GM18502 (cell line): ENCODE data around the gene GALNT10.
A peak's percentile ranks its signal among the peaks of the same experiment; 100 is the strongest.

Experiments used
- ATAC-seq: cut with Tn5 transposase; IDR thresholded peaks from one replicate; pipeline ENCODE4 v1.9.1; 2021; ENCODE audit warnings: mild to moderate bottlenecking; ENCODE audit not compliant: unreplicated experiment, poor library complexity

The GALNT10 gene

GRCh38 chr5:154262342-154262741, 71.8 kb downstream of the GALNT10 start:
- ATAC-seq, result no peak

DNA sequence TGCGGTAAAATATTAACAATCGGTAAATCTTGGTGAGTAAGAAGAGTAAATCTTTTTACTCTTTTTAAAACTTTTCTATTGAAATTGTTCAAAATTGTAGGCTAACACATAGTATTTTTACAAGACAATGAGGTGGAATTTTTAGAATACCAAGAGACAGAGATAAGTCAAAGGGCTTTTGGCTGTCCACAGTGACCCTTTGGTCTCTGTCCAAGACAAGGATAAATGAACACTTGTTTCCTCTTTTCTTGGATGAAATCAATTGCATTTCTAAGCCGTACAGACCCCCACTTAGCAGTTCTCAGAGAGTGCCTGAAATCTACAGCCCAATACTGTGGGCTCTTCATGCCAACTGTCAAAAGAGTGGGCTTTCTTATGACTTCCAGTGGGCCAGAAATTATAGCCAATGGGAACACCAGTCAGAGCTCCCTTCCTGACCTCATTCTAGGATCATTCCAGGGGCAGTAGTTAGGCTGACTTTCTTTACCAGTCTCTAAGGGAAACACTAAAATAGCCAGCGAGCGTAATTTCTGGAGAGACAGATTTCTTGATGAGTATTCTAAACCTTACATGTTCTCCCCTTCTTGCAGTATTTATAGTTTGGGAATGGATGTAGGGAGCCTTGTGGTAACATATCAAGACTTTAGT, 74.1 kb downstream of the GALNT10 start:
- no peak for ATAC-seq

- ATAC-seq, result no peak
Measured at GRCh38 chr5:154265197-154265773, 74.8 kb downstream of the GALNT10 start.

DNA sequence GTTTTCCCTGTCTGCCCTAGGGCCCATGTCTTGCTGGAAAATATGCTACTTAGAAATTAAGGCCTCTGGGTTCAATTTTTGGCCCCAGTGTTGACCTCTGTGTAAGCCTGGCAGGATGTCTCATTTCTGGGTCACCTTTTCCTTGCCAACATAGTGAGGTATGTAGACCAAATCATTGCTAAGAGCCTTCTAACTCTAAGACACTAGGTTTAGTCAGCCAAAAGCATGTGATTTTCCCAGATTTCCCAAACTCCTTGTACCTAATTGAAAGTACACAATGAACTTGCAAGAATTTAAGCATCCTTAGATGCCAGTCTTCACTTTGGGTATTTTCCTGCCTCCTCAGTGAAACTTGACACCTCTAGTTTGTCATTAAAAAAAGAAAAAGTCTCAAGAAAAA, 77.0 kb downstream of the GALNT10 start:
- no peak for ATAC-seq

DNA sequence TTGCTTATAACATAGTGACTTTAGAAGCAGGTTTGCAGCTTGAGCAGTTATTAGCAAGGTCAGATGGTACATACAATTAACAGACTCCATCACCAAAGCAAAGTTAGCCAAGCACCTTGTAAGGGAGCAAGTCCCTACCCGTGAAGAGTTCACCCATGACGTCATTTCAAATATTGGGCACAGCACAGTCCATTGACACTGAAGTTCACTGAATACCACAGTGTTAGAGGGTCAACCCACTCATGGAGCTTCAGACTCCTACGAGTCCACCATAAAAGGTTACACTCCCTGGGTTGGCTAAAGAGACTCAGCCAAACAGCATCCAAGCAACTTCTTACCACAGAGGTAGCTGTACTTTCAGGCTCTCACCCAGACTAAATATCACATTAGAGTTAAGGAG, 77.5 kb downstream of the GALNT10 start:
- no peak for ATAC-seq

- no peak for ATAC-seq
Measured at GRCh38 chr5:154269414-154269813, 78.9 kb downstream of the GALNT10 start.

DNA sequence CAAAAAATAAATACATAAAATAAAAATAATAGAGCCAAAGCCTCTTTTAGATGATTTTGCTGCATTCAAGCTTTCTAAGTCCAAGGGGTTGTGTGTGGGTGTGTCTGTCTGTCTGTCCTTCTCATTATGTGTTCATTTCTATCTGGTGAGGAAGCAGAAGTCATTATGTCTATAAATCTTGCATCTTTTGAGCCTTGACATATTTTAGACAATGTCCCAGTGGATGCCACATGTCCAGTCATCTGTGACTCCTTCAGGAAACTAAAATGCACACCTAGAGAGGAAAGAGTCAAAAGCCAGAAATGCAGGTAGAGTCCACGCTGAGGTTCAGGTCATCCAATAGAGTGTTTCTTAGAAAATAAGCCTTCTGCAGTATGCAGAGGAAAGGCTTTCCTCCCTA, 80.9 kb downstream of the GALNT10 start:
- no peak for ATAC-seq

GRCh38 chr5:154271936-154272514, 81.5 kb downstream of the GALNT10 start:
- ATAC-seq, result no peak

- ATAC-seq, result peak; percentile 84
Measured at GRCh38 chr5:154273028-154273617, 82.6 kb downstream of the GALNT10 start.

DNA sequence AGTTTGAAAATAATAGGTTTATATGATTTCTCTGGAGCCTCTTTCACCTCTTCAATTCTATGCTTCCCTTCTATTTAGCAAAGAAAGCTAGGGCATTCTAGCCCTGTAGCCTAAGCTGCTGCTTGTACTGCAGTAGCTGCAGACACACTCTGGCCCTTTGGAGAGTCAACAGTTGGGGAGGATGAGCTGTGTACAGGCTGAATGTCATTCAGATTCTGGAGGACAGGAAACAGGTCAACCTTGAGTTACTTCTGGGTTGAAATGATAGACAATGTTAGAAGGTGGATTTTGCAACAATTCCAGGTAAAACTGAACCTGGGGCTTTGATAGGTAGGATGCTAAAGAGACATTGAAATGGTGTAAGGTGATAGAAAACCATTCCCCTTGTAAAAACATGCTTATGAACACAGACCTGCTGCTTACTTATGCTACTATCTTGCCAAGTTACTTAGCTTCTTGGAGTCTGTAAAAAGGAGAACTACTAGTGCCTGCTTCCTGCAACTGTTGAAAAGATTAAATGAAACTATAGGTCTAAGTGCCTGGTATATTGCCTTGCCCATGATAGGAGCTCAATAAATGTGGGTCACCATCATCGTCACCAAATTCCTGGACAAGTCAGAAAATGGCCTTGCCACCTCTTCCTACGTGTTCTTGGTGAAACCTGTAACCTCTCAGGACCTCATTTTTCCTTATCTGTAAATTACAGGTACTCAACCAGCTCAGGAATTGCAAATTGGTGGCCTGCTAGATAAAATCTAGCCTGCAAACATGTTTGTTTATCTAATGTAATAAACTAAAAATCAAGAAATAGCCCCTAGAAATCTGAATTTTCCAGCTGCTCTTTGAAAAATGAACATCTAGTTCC, 83.7 kb downstream of the GALNT10 start:
- ATAC-seq, result no peak

DNA sequence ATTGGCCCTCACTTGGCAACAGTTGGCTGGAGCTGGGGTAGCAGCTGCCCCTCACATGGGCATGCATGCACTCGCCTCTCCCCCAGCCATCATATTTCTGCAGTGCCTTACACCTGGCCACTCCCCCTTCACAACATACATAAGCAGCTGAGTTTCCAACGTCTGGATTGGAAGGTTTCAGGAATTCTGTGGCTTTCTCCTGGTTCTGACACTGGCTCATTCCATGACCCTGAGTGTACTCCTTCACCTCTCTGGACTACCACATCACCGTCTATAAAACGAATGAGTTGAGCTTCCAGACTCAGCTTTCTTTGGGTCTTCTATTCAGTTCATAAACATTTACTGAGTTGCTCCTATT, 84.3 kb downstream of the GALNT10 start:
- ATAC-seq, result no peak

DNA sequence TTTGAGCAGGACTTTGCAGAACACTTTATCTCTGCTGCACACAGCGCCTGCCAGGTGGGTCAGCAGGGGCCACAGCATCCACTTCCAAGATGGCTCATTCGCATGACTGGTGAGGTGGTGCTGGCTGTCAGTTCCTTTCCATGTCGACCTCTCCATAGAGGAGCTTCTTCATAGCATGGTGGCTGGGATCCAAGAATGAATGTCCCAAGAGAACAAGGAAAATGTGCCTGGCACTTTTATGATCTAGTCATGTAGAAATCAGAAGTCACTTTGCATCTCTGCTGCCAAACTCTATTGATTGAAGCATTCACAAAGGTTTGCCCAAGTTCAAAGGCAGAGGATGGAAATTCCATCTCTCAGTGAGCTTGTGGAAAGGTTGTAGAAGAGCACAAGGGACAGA, 85.0 kb downstream of the GALNT10 start:
- ATAC-seq, result no peak

DNA sequence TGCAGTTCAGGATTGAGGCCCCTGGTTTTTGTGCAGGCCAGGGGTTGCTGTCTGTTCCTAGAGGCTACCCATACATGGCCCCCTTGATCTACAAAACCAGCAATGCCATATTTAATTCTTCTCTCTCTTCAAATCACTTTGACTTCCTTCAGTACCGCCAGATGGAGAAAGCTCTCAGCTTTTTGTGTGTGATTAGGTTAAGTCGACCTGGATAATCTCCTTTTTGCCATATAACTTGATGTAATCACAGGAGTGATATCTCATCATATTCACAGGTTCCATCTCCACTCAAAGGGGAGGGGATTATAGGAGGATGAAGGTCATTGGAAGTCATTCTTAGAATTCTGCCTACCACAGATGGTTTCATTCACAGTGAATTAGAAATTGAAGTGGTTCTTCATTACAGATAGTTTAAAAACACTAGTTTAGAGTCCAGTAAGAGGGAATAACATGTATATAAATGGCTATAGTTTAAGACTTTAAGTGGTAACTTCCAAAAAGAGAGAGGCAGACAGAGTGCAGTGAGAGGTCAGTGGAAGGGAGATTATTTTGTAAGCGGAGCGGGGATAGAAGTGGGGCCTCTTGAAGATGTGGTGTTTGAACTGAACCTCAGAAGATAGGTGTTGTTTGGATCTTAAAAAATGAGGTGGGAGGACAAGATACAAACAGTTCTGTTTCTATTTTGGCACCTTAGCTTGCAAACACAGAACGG, 85.9 kb downstream of the GALNT10 start:
- ATAC-seq, result no peak

DNA sequence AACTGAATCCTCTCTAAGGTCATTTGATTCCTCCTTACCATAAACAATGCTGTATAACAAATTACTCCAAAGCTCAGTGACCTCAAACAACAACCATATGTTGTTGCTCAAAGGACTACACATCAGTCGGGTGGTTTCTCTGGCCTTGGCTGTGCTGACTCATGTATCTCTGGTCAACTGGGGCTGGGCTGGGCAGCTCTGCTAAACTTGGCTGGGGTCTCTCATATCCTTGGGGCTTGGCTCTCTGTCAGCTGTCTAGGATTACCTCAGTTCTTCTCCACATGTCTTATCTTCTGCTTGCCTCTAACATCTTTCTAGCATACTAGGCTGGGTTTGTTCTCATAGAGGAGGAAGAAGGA, 86.4 kb downstream of the GALNT10 start:
- no peak for ATAC-seq

DNA sequence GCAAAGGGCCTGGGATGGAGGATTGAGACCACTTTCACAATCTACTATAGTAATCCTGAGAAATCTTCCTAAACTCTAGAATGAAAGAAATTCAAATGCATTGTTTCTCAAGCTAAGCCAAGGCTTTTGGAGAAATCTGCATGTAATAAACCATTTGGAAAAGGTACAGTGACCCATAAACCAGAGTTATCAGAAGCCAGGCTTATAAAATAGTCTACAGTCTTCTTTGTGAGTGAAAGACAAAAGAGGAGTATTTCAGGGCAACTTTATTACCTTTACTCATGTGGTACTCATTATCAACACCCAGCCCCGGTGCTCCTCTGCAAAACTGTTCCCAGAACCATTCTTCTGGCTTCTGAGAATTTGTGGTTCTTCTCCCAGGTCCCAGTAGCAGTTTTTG, 87.0 kb downstream of the GALNT10 start:
- no peak for ATAC-seq

GRCh38 chr5:154278186-154278585, 87.7 kb downstream of the GALNT10 start:
- no peak for ATAC-seq

- ATAC-seq, result peak; percentile 57
Measured at GRCh38 chr5:154278908-154279307, 88.4 kb downstream of the GALNT10 start.

GRCh38 chr5:154284433-154284832, 93.9 kb downstream of the GALNT10 start:
- ATAC-seq, result peak; percentile 97

- ATAC-seq, result no peak
Measured at GRCh38 chr5:154285661-154286408, 95.3 kb downstream of the GALNT10 start.

DNA sequence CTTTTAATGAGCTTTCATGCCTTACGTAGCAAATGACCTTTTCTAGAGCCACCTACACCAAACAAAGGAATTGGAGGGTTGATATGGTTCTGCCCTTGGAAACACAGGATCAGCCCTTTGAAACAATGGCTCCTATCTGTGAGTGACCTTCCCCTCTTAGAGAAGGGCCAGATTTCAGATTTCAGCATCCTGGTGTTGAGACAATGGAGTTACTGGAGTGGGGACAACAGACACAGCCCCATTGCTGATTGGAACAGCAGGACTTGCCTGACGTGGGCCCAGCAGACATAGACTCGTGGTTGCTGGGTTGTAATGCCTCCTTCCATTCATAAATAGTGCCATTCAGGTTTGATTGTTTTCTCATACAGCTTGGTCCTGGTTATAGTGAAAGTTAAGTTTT, 96.0 kb downstream of the GALNT10 start:
- ATAC-seq, result no peak
